ENCODE measurements around the gene PLOD3. TPM values are rescaled to one million over a fixed set of nuclear protein-coding genes. Genes with fewer than 3 reads are reported as not detected.

PLOD3 gene
- total RNA-seq, 1 donor from 2014 or later: 86.9 TPM

GRCh38 chr7:101185258-101185839 is 32.0 kb downstream of the PLOD3 start:
- Mint-ChIP-seq H3K27ac (ENCODE audit: unreplicated experiment) (no peak overlapping the region), H3K4me1 (peaks cover 12% of the 10 kb centered on the region), H3K4me3 (no peak overlapping the region), H3K27me3 (ENCODE audit: low read depth) (peaks cover 23% of the 10 kb centered on the region), H3K36me3 (ENCODE audit: low read depth) (no peaks in the 10 kb centered on the region), H3K9me3 (peaks cover 4% of the 10 kb centered on the region)
- DNase-seq (ENCODE audit: low read depth, low spot score): no peak
- no peak for TF ChIP-seq CTCF (conservative IDR thresholded peaks at IDR 0.05)

- TF ChIP-seq CTCF (conservative IDR thresholded peaks at IDR 0.05): no peak
- H3K27ac Mint-ChIP-seq (ENCODE audit: unreplicated experiment): peak within 1 kb of the TSS; percentile 95
- H3K4me3 Mint-ChIP-seq: peak within 1 kb of the TSS; percentile 88
- peaks cover 67% of the 10 kb centered on the region for H3K27me3 Mint-ChIP-seq (ENCODE audit: low read depth)
- H3K36me3 Mint-ChIP-seq (ENCODE audit: low read depth): no peaks in the 10 kb centered on the region
- peaks cover 4% of the 10 kb centered on the region for H3K9me3 Mint-ChIP-seq
- no peak for DNase-seq (ENCODE audit: low read depth, low spot score)
- peaks cover 16% of the 10 kb centered on the region for H3K4me1 Mint-ChIP-seq
These were observed 37.1 kb downstream of the PLOD3 start, which contains the start of gene NAT16 for GRCh38 chr7:101180130-101180755. TSS of gene NAT16 (minus strand) at chr7:101180293. CDS start at chr7:101174807, 5,486 bp downstream.

- Mint-ChIP-seq H3K4me3 (peak overlapping the region; percentile 88), H3K4me1 (peaks cover 14% of the 10 kb centered on the region), H3K36me3 (ENCODE audit: low read depth) (no peaks in the 10 kb centered on the region), H3K9me3 (peaks cover 4% of the 10 kb centered on the region), H3K27ac (ENCODE audit: unreplicated experiment) (no peak overlapping the region), H3K27me3 (ENCODE audit: low read depth) (peaks cover 72% of the 10 kb centered on the region)
- no peak for DNase-seq (ENCODE audit: low read depth, low spot score)
- no peak for TF ChIP-seq CTCF (conservative IDR thresholded peaks at IDR 0.05)
These were observed 37.7 kb downstream of the PLOD3 start for GRCh38 chr7:101179713-101180112.

- peaks cover 76% of the 10 kb centered on the region for H3K27me3 Mint-ChIP-seq (ENCODE audit: low read depth)
- DNase-seq (ENCODE audit: low read depth, low spot score): peak; percentile 45
These were observed 38.3 kb downstream of the PLOD3 start for GRCh38 chr7:101179117-101179516.

GRCh38 chr7:101177644-101178043 is 39.7 kb downstream of the PLOD3 start:
- H3K4me3 Mint-ChIP-seq: no peak overlapping the region
- H3K36me3 Mint-ChIP-seq (ENCODE audit: low read depth): no peaks in the 10 kb centered on the region
- H3K4me1 Mint-ChIP-seq: peaks cover 12% of the 10 kb centered on the region
- H3K9me3 Mint-ChIP-seq: peaks cover 4% of the 10 kb centered on the region
- no peak overlapping the region for H3K27ac Mint-ChIP-seq (ENCODE audit: unreplicated experiment)
- TF ChIP-seq CTCF (conservative IDR thresholded peaks at IDR 0.05): no peak
- peaks cover 89% of the 10 kb centered on the region for H3K27me3 Mint-ChIP-seq (ENCODE audit: low read depth)
- no peak for DNase-seq (ENCODE audit: low read depth, low spot score)

More at GRCh38 chr7:101179117-101179516, 38.3 kb downstream of the PLOD3 start:
- H3K4me1 Mint-ChIP-seq: peaks cover 14% of the 10 kb centered on the region
- peak overlapping the region; percentile 95 for H3K27ac Mint-ChIP-seq (ENCODE audit: unreplicated experiment)
- no peaks in the 10 kb centered on the region for H3K36me3 Mint-ChIP-seq (ENCODE audit: low read depth)
- no peak for TF ChIP-seq CTCF (conservative IDR thresholded peaks at IDR 0.05)
- H3K9me3 Mint-ChIP-seq: peaks cover 4% of the 10 kb centered on the region
- H3K4me3 Mint-ChIP-seq: peak overlapping the region; percentile 88
